ENCODE measurements around the gene BTAF1. TPM values are rescaled to one million over a fixed set of nuclear protein-coding genes. Genes with fewer than 3 reads are reported as not detected.

The BTAF1 gene
- total and polyA plus RNA-seq, 8 donors, result 2.3 to 146 (median 32.9) TPM

- Histone ChIP-seq H3K4me3 (no peak overlapping the region), H3K4me1 (peaks cover 0 to 3% (median 0%) of the 10 kb centered on the region in 4 donors), H3K9me3 (no peaks in the 10 kb centered on the region), H3K27me3 (no peaks in the 10 kb centered on the region), H3K27ac (no peak overlapping the region), H3K36me3 (peaks cover 0 to 7% (median 3%) of the 10 kb centered on the region in 4 donors)
- intact Hi-C loops (cut with DNase I; ENCODE audit: low total_unique reads), result no loop called here
- no peak for TF ChIP-seq POLR2A (IDR thresholded peaks at IDR 0.05)
- TF ChIP-seq POLR2AphosphoS5 (IDR thresholded peaks at IDR 0.05), result no peak
- TF ChIP-seq, protein P1, sequence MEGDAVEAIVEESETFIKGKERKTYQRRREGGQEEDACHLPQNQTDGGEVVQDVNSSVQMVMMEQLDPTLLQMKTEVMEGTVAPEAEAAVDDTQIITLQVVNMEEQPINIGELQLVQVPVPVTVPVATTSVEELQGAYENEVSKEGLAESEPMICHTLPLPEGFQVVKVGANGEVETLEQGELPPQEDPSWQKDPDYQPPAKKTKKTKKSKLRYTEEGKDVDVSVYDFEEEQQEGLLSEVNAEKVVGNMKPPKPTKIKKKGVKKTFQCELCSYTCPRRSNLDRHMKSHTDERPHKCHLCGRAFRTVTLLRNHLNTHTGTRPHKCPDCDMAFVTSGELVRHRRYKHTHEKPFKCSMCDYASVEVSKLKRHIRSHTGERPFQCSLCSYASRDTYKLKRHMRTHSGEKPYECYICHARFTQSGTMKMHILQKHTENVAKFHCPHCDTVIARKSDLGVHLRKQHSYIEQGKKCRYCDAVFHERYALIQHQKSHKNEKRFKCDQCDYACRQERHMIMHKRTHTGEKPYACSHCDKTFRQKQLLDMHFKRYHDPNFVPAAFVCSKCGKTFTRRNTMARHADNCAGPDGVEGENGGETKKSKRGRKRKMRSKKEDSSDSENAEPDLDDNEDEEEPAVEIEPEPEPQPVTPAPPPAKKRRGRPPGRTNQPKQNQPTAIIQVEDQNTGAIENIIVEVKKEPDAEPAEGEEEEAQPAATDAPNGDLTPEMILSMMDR (IDR thresholded peaks at IDR 0.05), result no peak
- TF ChIP-seq EP300 (IDR thresholded peaks at IDR 0.05), result no peak
- 90 to 100% (median 96%) methylated on average over 1 of the region's 1 CpG for WGBS, 5 donors
- no peak for DNase-seq
Observed at GRCh38 chr10:92062273-92062672, 138.7 kb downstream of the BTAF1 start.

- no peak overlapping the region for H3K4me3 ChIP-seq
- intact Hi-C loops (cut with DNase I; ENCODE audit: low total_unique reads), result no loop called here
- peaks cover 0 to 11% (median 5%) of the 10 kb centered on the region in 4 donors for H3K36me3 ChIP-seq
- no peak overlapping the region for H3K27ac ChIP-seq
- WGBS, 5 donors, result 83 to 95% (median 91%) methylated on average over 2 of the region's 2 CpGs
- H3K4me1 ChIP-seq, result no peaks in the 10 kb centered on the region
- TF ChIP-seq, protein P1 (IDR thresholded peaks at IDR 0.05), result no peak
- TF ChIP-seq POLR2AphosphoS5 (IDR thresholded peaks at IDR 0.05) (no peak), EP300 (IDR thresholded peaks at IDR 0.05) (no peak), POLR2A (IDR thresholded peaks at IDR 0.05) (no peak)
- H3K27me3 ChIP-seq, result no peaks in the 10 kb centered on the region
- DNase-seq, result no peak
- no peaks in the 10 kb centered on the region for H3K9me3 ChIP-seq
Observed at GRCh38 chr10:92064506-92064905, 140.9 kb downstream of the BTAF1 start.

GRCh38 chr10:92066386-92066785 is 142.8 kb downstream of the BTAF1 start:
- H3K27ac ChIP-seq, result no peak overlapping the region
- WGBS, 5 donors, result 91 to 96% (median 96%) methylated on average over 4 of the region's 4 CpGs
- H3K4me3 ChIP-seq, result no peak overlapping the region
- H3K27me3 ChIP-seq, result no peaks in the 10 kb centered on the region
- no peak for DNase-seq
- H3K36me3 ChIP-seq, result peaks cover 0 to 11% (median 5%) of the 10 kb centered on the region in 4 donors
- no peaks in the 10 kb centered on the region for H3K4me1 ChIP-seq
- intact Hi-C loops (cut with DNase I; ENCODE audit: low total_unique reads), result no loop called here
- TF ChIP-seq, protein P1 (IDR thresholded peaks at IDR 0.05), result no peak
- no peaks in the 10 kb centered on the region for H3K9me3 ChIP-seq

DNA sequence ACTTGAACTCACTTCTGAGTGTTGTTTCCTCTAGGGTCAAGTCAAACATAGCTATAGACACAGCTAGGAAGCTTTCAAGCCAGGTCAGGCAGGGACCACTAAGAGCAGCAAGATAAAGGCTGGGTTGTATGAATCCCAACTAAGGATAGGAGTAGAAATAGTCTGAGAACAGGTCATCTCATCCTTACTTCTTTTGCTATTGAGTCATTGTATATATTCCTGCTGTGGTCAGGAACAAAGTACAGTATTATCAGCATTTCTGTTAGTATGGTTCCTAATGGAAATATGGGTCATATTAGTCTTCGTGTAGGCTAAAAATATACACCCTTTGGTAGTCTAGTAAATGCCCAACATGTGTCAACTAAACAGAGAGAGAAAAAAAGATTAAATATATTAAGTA is 145.3 kb downstream of the BTAF1 start:
- no peaks in the 10 kb centered on the region for H3K27me3 ChIP-seq
- no peaks in the 10 kb centered on the region for H3K9me3 ChIP-seq
- H3K4me3 ChIP-seq, result no peak overlapping the region
- peaks cover 0 to 11% (median 5%) of the 10 kb centered on the region in 4 donors for H3K36me3 ChIP-seq
- TF ChIP-seq, protein P1 (IDR thresholded peaks at IDR 0.05), result no peak
- TF ChIP-seq EP300 (IDR thresholded peaks at IDR 0.05) (no peak), POLR2A (IDR thresholded peaks at IDR 0.05) (no peak), POLR2AphosphoS5 (IDR thresholded peaks at IDR 0.05) (no peak)
- DNase-seq, result no peak
- no peak overlapping the region for H3K27ac ChIP-seq
- 42 to 78% (median 52%) methylated on average over 1 of the region's 1 CpG for WGBS, 5 donors
- intact Hi-C loops (cut with DNase I; ENCODE audit: low total_unique reads), result no loop called here
- H3K4me1 ChIP-seq, result no peaks in the 10 kb centered on the region

All from stomach (tissue), 9 donors.